HepG2 (cell line): Measurements from ENCODE around the gene ALG14. TPM values are rescaled to one million over a fixed set of nuclear protein-coding genes. Genes with fewer than 3 reads are reported as not detected.

Source experiments
- ASH2L ChIP-seq: fragments of 300-600, 200-600 bp; sonication (generic); IDR thresholded peaks from 2 replicates; pipeline ENCODE4 v1.7.0; 2017; ENCODE audit warnings: low read depth, mild to moderate bottlenecking, moderate library complexity, mixed read lengths, low read length; ENCODE audit not compliant: insufficient read length
- CC2D1A ChIP-seq: sonication (generic); formaldehyde crosslinking; IDR thresholded peaks from 2 replicates; pipeline ENCODE4 v1.8.1; 2023; ENCODE audit warnings: mild to moderate bottlenecking, missing genetic modification reagents
- MIER2 ChIP-seq: IDR thresholded peaks from 2 replicates; pipeline ENCODE4 v1.6.1; 2016; ENCODE audit warnings: missing biosample characterization, missing genetic modification reagents
- NCOA1 ChIP-seq: sonication (generic); formaldehyde crosslinking; IDR thresholded peaks from 2 replicates; pipeline ENCODE4 v1.9.0; 2021; ENCODE audit warnings: missing genetic modification reagents
- PTBP1 ChIP-seq: fragments of 200-400 bp; formaldehyde crosslinking; IDR thresholded peaks from 2 replicates; pipeline ENCODE4 v1.6.1; 2018; ENCODE audit warnings: low read length, low read depth; ENCODE audit not compliant: poor library complexity, severe bottlenecking
- SPEN ChIP-seq: sonication (generic); formaldehyde crosslinking; IDR thresholded peaks from 2 replicates; pipeline ENCODE4 v1.5.1; 2020; ENCODE audit warnings: low read depth, mild to moderate bottlenecking, missing genetic modification reagents
- SRF ChIP-seq: IDR thresholded peaks from 2 replicates; pipeline ENCODE4 v1.6.1; 2011; ENCODE audit warnings: mild to moderate bottlenecking, low read depth, low read length, moderate library complexity
- TBX3 ChIP-seq: fragments of 450-650 bp; IDR thresholded peaks from 2 replicates; pipeline ENCODE4 v1.6.1; 2017; ENCODE audit warnings: antibody characterized with exemption, mild to moderate bottlenecking, inconsistent platforms, borderline replicate concordance
- ZNF382 ChIP-seq: sonication (generic); formaldehyde crosslinking; IDR thresholded peaks from 2 replicates; pipeline ENCODE4 v1.5.0; 2020; ENCODE audit warnings: missing genetic modification reagents, mild to moderate bottlenecking, borderline replicate concordance
- ZNF484 ChIP-seq: sonication (generic); formaldehyde crosslinking; IDR thresholded peaks from 2 replicates; pipeline ENCODE4 v1.5.1; 2020; ENCODE audit warnings: mild to moderate bottlenecking, low read depth, missing genetic modification reagents, borderline replicate concordance
- ZNF510 ChIP-seq: sonication (generic); formaldehyde crosslinking; IDR thresholded peaks from 2 replicates; pipeline ENCODE4 v1.4.0; 2020; ENCODE audit warnings: low read depth, mild to moderate bottlenecking, missing genetic modification reagents
- ZNF547 ChIP-seq: sonication (generic); formaldehyde crosslinking; IDR thresholded peaks from 2 replicates; pipeline ENCODE4 v1.5.1; 2020; ENCODE audit warnings: mild to moderate bottlenecking, missing genetic modification reagents
- ZNF713 ChIP-seq: sonication (generic); formaldehyde crosslinking; IDR thresholded peaks from 2 replicates; pipeline ENCODE4 v1.4.0; 2020; ENCODE audit warnings: mild to moderate bottlenecking, missing genetic modification reagents
- polyA plus RNA-seq, 8 experiments: library from polyadenylated mRNA; depleted of rRNA in 3 of 8; stranded (reverse) in 7 of 8; unstranded in 1 of 8; fragments of >200 nt; fragmentation: Illumina TruSeq in 4 of 8; extraction: Trizol in 4 of 8; gene quantifications; 2 replicates each; pipeline versions ENCODE4 v1.2.1 to v1.2.3, GENCODE V29; 2011 to 2016; ENCODE audit warnings: low read depth in 4 of 8, missing spikeins in 1 of 8, mixed read lengths in 1 of 8; ENCODE audit not compliant: insufficient read depth in 1 of 8
- total RNA-seq, 5 experiments: library from RNA; depleted of rRNA; stranded (reverse); fragments of >200 nt; fragmentation: Illumina TruSeq; extraction: Trizol; gene quantifications; 2 replicates each; pipeline ENCODE4 v1.2.3, GENCODE V29; 2016; ENCODE audit warnings: low read depth in 1 of 5
- TF ChIP-seq, protein P1 (sequence below): sonication (generic); formaldehyde crosslinking; IDR thresholded peaks from 2 replicates; pipeline ENCODE4 v1.4.0; 2020; ENCODE audit warnings: missing genetic modification reagents
- TF ChIP-seq, protein P2 (sequence below): sonication (generic); formaldehyde crosslinking; IDR thresholded peaks from 2 replicates; pipeline ENCODE4 v1.4.0; 2020; ENCODE audit warnings: mild to moderate bottlenecking, missing genetic modification reagents
- TF ChIP-seq, protein P3 (sequence below): sonication (generic); formaldehyde crosslinking; IDR thresholded peaks from 2 replicates; pipeline ENCODE4 v1.5.1; 2020; ENCODE audit warnings: mild to moderate bottlenecking, missing genetic modification reagents, borderline replicate concordance
- TF ChIP-seq, protein P4 (sequence below): sonication (generic); formaldehyde crosslinking; IDR thresholded peaks from 2 replicates; pipeline ENCODE4 v1.4.0; 2020; ENCODE audit warnings: missing genetic modification reagents, borderline replicate concordance

The ALG14 gene
- total and polyA plus RNA-seq, 2 of the 13 experiments (the other 11 are each of a cell fraction or from before 2014, with no cell fraction given): 4.5 to 12.7 TPM

DNA sequence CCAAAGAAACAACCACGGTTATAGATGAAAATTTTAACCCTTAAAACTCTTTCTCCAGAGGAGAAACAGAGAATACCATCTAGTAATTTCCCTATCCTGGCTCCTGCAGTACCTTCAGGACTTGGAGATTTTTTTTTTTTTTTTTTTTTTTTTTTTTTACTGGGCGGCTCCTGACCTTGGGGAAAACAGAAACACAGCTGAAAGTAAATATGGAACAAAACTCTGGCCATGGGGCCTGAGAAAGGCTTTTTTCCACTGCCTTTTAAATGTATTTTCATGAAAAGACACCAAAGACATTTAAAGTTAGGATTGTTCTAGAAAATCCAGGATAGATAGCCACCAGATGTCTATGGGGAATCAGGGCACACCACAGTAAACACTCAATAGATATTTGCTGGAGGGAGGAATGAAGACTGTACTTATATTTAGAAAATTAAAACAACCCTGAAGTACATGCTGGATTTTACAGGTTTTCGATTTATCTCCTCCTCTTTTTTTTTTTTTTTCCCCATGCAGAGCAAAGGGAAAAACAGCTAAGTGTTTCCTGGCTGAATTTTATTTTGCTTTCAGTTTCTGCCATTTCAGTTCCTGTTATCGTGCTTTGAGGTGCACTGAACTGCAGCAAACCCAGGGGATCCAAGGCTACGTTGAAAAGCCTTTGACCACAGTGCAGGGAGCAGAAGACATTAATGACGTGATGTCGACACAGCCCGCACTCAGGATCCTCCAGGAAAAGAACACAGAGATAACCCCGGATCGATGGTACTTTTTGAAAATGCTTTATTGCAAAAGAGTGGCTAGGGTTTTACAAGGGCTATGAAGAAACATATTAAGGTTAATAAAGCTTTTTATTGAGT, 110.1 kb downstream of the ALG14 start (continued):
- TF ChIP-seq, protein P1, sequence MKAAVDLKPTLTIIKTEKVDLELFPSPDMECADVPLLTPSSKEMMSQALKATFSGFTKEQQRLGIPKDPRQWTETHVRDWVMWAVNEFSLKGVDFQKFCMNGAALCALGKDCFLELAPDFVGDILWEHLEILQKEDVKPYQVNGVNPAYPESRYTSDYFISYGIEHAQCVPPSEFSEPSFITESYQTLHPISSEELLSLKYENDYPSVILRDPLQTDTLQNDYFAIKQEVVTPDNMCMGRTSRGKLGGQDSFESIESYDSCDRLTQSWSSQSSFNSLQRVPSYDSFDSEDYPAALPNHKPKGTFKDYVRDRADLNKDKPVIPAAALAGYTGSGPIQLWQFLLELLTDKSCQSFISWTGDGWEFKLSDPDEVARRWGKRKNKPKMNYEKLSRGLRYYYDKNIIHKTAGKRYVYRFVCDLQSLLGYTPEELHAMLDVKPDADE: no peak
- TF ChIP-seq SPEN (peak; percentile 29; the same call in 1 of the 2 replicates), TBX3 (no peak), MIER2 (CRISPR knock-in tag) (no peak), PTBP1 (no peak), ZNF382 (CRISPR knock-in tag) (no peak), ZNF484 (no peak), ZNF713 (CRISPR knock-in tag) (no peak), SRF (no peak), CC2D1A (no peak), NCOA1 (CRISPR knock-in tag) (no peak), ZNF510 (no peak), ASH2L (peak; percentile 75), ZNF547 (CRISPR knock-in tag) (no peak)
- TF ChIP-seq, protein P2, sequence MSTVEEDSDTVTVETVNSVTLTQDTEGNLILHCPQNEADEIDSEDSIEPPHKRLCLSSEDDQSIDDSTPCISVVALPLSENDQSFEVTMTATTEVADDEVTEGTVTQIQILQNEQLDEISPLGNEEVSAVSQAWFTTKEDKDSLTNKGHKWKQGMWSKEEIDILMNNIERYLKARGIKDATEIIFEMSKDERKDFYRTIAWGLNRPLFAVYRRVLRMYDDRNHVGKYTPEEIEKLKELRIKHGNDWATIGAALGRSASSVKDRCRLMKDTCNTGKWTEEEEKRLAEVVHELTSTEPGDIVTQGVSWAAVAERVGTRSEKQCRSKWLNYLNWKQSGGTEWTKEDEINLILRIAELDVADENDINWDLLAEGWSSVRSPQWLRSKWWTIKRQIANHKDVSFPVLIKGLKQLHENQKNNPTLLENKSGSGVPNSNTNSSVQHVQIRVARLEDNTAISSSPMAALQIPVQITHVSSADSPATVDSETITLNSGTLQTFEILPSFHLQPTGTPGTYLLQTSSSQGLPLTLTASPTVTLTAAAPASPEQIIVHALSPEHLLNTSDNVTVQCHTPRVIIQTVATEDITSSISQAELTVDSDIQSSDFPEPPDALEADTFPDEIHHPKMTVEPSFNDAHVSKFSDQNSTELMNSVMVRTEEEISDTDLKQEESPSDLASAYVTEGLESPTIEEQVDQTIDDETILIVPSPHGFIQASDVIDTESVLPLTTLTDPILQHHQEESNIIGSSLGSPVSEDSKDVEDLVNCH (CRISPR knock-in tag): no peak
- TF ChIP-seq, protein P3, sequence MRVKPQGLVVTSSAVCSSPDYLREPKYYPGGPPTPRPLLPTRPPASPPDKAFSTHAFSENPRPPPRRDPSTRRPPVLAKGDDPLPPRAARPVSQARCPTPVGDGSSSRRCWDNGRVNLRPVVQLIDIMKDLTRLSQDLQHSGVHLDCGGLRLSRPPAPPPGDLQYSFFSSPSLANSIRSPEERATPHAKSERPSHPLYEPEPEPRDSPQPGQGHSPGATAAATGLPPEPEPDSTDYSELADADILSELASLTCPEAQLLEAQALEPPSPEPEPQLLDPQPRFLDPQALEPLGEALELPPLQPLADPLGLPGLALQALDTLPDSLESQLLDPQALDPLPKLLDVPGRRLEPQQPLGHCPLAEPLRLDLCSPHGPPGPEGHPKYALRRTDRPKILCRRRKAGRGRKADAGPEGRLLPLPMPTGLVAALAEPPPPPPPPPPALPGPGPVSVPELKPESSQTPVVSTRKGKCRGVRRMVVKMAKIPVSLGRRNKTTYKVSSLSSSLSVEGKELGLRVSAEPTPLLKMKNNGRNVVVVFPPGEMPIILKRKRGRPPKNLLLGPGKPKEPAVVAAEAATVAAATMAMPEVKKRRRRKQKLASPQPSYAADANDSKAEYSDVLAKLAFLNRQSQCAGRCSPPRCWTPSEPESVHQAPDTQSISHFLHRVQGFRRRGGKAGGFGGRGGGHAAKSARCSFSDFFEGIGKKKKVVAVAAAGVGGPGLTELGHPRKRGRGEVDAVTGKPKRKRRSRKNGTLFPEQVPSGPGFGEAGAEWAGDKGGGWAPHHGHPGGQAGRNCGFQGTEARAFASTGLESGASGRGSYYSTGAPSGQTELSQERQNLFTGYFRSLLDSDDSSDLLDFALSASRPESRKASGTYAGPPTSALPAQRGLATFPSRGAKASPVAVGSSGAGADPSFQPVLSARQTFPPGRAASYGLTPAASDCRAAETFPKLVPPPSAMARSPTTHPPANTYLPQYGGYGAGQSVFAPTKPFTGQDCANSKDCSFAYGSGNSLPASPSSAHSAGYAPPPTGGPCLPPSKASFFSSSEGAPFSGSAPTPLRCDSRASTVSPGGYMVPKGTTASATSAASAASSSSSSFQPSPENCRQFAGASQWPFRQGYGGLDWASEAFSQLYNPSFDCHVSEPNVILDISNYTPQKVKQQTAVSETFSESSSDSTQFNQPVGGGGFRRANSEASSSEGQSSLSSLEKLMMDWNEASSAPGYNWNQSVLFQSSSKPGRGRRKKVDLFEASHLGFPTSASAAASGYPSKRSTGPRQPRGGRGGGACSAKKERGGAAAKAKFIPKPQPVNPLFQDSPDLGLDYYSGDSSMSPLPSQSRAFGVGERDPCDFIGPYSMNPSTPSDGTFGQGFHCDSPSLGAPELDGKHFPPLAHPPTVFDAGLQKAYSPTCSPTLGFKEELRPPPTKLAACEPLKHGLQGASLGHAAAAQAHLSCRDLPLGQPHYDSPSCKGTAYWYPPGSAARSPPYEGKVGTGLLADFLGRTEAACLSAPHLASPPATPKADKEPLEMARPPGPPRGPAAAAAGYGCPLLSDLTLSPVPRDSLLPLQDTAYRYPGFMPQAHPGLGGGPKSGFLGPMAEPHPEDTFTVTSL (CRISPR knock-in tag): peak; percentile 94
- TF ChIP-seq, protein P4, sequence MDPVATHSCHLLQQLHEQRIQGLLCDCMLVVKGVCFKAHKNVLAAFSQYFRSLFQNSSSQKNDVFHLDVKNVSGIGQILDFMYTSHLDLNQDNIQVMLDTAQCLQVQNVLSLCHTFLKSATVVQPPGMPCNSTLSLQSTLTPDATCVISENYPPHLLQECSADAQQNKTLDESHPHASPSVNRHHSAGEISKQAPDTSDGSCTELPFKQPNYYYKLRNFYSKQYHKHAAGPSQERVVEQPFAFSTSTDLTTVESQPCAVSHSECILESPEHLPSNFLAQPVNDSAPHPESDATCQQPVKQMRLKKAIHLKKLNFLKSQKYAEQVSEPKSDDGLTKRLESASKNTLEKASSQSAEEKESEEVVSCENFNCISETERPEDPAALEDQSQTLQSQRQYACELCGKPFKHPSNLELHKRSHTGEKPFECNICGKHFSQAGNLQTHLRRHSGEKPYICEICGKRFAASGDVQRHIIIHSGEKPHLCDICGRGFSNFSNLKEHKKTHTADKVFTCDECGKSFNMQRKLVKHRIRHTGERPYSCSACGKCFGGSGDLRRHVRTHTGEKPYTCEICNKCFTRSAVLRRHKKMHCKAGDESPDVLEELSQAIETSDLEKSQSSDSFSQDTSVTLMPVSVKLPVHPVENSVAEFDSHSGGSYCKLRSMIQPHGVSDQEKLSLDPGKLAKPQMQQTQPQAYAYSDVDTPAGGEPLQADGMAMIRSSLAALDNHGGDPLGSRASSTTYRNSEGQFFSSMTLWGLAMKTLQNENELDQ (CRISPR knock-in tag): no peak
